HG03442 (cell line): ENCODE results near the gene SH3RF2.
"Not testable (repeated sequence)": the region's sequence is repeated elsewhere in the genome, so short reads cannot be mapped to it uniquely, and the experiment has no call there.

ENCODE experiments used
- ATAC-seq: cut with Tn5 transposase; IDR thresholded peaks from one replicate; pipeline ENCODE4 v1.9.1; 2021; ENCODE audit warnings: mild to moderate bottlenecking, moderate library complexity; ENCODE audit not compliant: unreplicated experiment

The SH3RF2 gene

GRCh38 chr5:146073239-146073900, 137.0 kb downstream of the SH3RF2 start:
- no peak for ATAC-seq

GRCh38 chr5:146076028-146076427, 139.7 kb downstream of the SH3RF2 start:
- no peak for ATAC-seq

- ATAC-seq, result no peak
Measured at GRCh38 chr5:146076455-146076854, 140.1 kb downstream of the SH3RF2 start.

GRCh38 chr5:146078566-146078965, 142.2 kb downstream of the SH3RF2 start:
- no peak for ATAC-seq

- peak; percentile 33 for ATAC-seq
Measured at GRCh38 chr5:146079695-146080373, 143.5 kb downstream of the SH3RF2 start.

GRCh38 chr5:146081556-146081955, 145.2 kb downstream of the SH3RF2 start:
- ATAC-seq, result no peak

- ATAC-seq, result peak; percentile 94
Measured at GRCh38 chr5:146082798-146083197, 146.4 kb downstream of the SH3RF2 start.

GRCh38 chr5:146084376-146084775, 148.0 kb downstream of the SH3RF2 start:
- ATAC-seq, result no peak

GRCh38 chr5:146088098-146088497, 151.7 kb downstream of the SH3RF2 start:
- no peak for ATAC-seq

- ATAC-seq, result no peak
Measured at GRCh38 chr5:146089287-146089686, 152.9 kb downstream of the SH3RF2 start.

- no peak for ATAC-seq
Measured at GRCh38 chr5:146091881-146092280, 155.5 kb downstream of the SH3RF2 start.

- no peak for ATAC-seq
Measured at GRCh38 chr5:146098047-146098446, 161.7 kb downstream of the SH3RF2 start.

GRCh38 chr5:146101646-146102045, 165.3 kb downstream of the SH3RF2 start:
- no peak for ATAC-seq

- no peak for ATAC-seq
Measured at GRCh38 chr5:146103594-146103993, 167.2 kb downstream of the SH3RF2 start.

GRCh38 chr5:146105477-146105876, 169.1 kb downstream of the SH3RF2 start, which contains the start of gene PLAC8L1:
Gene PLAC8L1 (minus strand): TSS chr5:146105577. CDS start chr5:146104311, 1,266 bp downstream.
- ATAC-seq, result no peak

- no peak for ATAC-seq
Measured at GRCh38 chr5:146107901-146108300, 171.5 kb downstream of the SH3RF2 start.

GRCh38 chr5:146108870-146109269, 172.5 kb downstream of the SH3RF2 start:
- ATAC-seq, result not testable (repeated sequence)

GRCh38 chr5:146109379-146109778, 173.0 kb downstream of the SH3RF2 start:
- no peak for ATAC-seq

- no peak for ATAC-seq
Measured at GRCh38 chr5:146111409-146111808, 175.0 kb downstream of the SH3RF2 start.

GRCh38 chr5:146112476-146112875, 176.1 kb downstream of the SH3RF2 start:
- no peak for ATAC-seq
